GM23248 (cell line): ENCODE measurements around the gene AK9. TPM values are rescaled to one million over a fixed set of nuclear protein-coding genes. Genes with fewer than 3 reads are reported as not detected.

ENCODE experiments used
- DNase-seq: peaks from one replicate; pipeline ENCODE4 v3.0.0-alpha.2; 2015
- H2AFZ ChIP-seq: fragments of 200-600 bp; sonication (generic); 2 replicates; pipeline ENCODE4 v1.6.1; 2016; ENCODE audit warnings: antibody characterized with exemption
- H3F3A ChIP-seq: fragments of 200-600 bp; sonication (generic); 2 replicates; pipeline ENCODE4 v1.6.1; 2016; ENCODE audit warnings: mild to moderate bottlenecking, antibody characterized with exemption, mixed run types; ENCODE audit not compliant: insufficient read depth
- H3K27ac ChIP-seq: fragments of 200-600 bp; sonication (generic); 2 replicates; pipeline ENCODE4 v1.5.1; 2016; ENCODE audit warnings: mild to moderate bottlenecking
- H3K27me3 ChIP-seq: fragments of 200-600 bp; sonication (generic); replicated peaks from 2 replicates; pipeline ENCODE4 v1.6.1; 2016; ENCODE audit warnings: mild to moderate bottlenecking; ENCODE audit not compliant: insufficient read depth
- H3K36me3 ChIP-seq: fragments of 200-600 bp; sonication (generic); 2 replicates; pipeline ENCODE4 v1.6.1; 2016; ENCODE audit warnings: low read depth, mild to moderate bottlenecking
- H3K4me1 ChIP-seq: fragments of 200-600 bp; sonication (generic); 2 replicates; pipeline ENCODE4 v1.6.1; 2016; ENCODE audit warnings: mild to moderate bottlenecking; ENCODE audit not compliant: insufficient read depth
- H3K4me2 ChIP-seq: fragments of 200-600 bp; sonication (generic); one replicate; pipeline ENCODE4 v1.6.1; 2016; ENCODE audit warnings: mild to moderate bottlenecking; ENCODE audit not compliant: unreplicated experiment
- H3K4me3 ChIP-seq: fragments of 200-600 bp; sonication (generic); 2 replicates; pipeline ENCODE4 v1.5.1; 2016; ENCODE audit warnings: mild to moderate bottlenecking
- H3K79me2 ChIP-seq: fragments of 200-600 bp; sonication (generic); 2 replicates; pipeline ENCODE4 v1.6.1; 2016; ENCODE audit warnings: mild to moderate bottlenecking; ENCODE audit not compliant: insufficient read depth
- H3K9ac ChIP-seq: fragments of 200-600 bp; sonication (generic); 2 replicates; pipeline ENCODE4 v1.6.1; 2016; ENCODE audit warnings: mild to moderate bottlenecking
- H3K9me2 ChIP-seq: fragments of 200-600 bp; sonication (generic); 2 replicates; pipeline ENCODE4 v1.6.1; 2016; ENCODE audit warnings: mixed run types, mild to moderate bottlenecking, moderate library complexity; ENCODE audit not compliant: insufficient read depth
- H3K9me3 ChIP-seq: fragments of 200-600 bp; sonication (generic); one replicate; pipeline ENCODE4 v1.6.1; 2017; ENCODE audit warnings: low read depth
- H4K20me1 ChIP-seq: fragments of 200-600 bp; sonication (generic); 2 replicates; pipeline ENCODE4 v1.6.0; 2016; ENCODE audit not compliant: insufficient read depth
- EZH2 ChIP-seq: fragments of 200-600 bp; sonication (generic); IDR thresholded peaks from 2 replicates; pipeline ENCODE4 v1.6.1; 2018; ENCODE audit warnings: antibody characterized with exemption, mild to moderate bottlenecking; ENCODE audit not compliant: insufficient read depth, poor library complexity, severe bottlenecking
- EZH2phosphoT487 ChIP-seq: fragments of 200-600 bp; sonication (generic); IDR thresholded peaks from 2 replicates; pipeline ENCODE4 v1.6.1; 2018; ENCODE audit warnings: antibody characterized with exemption, moderate library complexity, mild to moderate bottlenecking, low read depth; ENCODE audit not compliant: insufficient read depth
- WGBS, 2 experiments: methylation state at CpG; one replicate each; pipeline ENCODE4 v1.1.6; 2015 to 2017; ENCODE audit warnings: low lambda C conversion rate in 2 of 2, low coverage in 1 of 2; ENCODE audit errors: missing lambda C conversion rate in 2 of 2; 5-methylcytosine and 5-hydroxymethylcytosine counted together
- in situ Hi-C: fragments of 300-500 bp; cut with MboI; formaldehyde crosslinking; loops from 2 replicates; pipeline ENCODE4 v1.15.0; 2020
- polyA plus RNA-seq: library from polyadenylated mRNA; unstranded; fragments of >200 nt; fragmentation: Nextera tagmentation; extraction: Ambion mirVana; gene quantifications from 2 replicates; pipeline ENCODE4 v1.2.1, GENCODE V29; 2016
- total RNA-seq: library from RNA; depleted of rRNA; stranded (reverse); fragments of >200 nt; shearing (Covaris generic); gene quantifications from 2 replicates; pipeline ENCODE4 v1.2.3, GENCODE V29; 2014

The AK9 gene
- total and polyA plus RNA-seq, 2 experiments from 2014 or later = 3.6 to 7.2 TPM

- TF ChIP-seq EZH2phosphoT487 = no peak
- TF ChIP-seq EZH2 = no peak
- peak overlapping the region; percentile 91 for H3K9ac ChIP-seq
- peak; percentile 54 for DNase-seq
These were observed 237.2 kb downstream of the AK9 start for GRCh38 chr6:109453594-109454495.

GRCh38 chr6:109453156-109453555 lies 237.8 kb downstream of the AK9 start:
- peaks cover 7% of the 10 kb centered on the region; the same call in 1 of the 2 replicates for H3K36me3 ChIP-seq
- in situ Hi-C loops = no loop called here
- no peaks in the 10 kb centered on the region for H4K20me1 ChIP-seq
- no peak overlapping the region for H3K4me2 ChIP-seq
- H3K27me3 ChIP-seq = no peaks in the 10 kb centered on the region
- no peak overlapping the region for H3K4me3 ChIP-seq
- H3K9me2 ChIP-seq = no peaks in the 10 kb centered on the region
- no peak overlapping the region for H3K27ac ChIP-seq
- H3K79me2 ChIP-seq = peaks cover 18% of the 10 kb centered on the region; the same call in 1 of the 2 replicates
- peaks cover 18% of the 10 kb centered on the region for H3K4me1 ChIP-seq
- no peaks in the 10 kb centered on the region for H3K9me3 ChIP-seq
- no peak for DNase-seq
- H3K9ac ChIP-seq = no peak overlapping the region
- TF ChIP-seq EZH2 = no peak
- WGBS, 2 experiments = 88 to 94% methylated on average over 2 of the region's 2 CpGs
- peaks cover 17% of the 10 kb centered on the region for H3F3A ChIP-seq
- no peak overlapping the region for H2AFZ ChIP-seq

More at GRCh38 chr6:109453594-109454495, 237.2 kb downstream of the AK9 start:
- 82 to 84% methylated on average over 24 to 27 of the region's 27 CpGs for WGBS, 2 experiments
- Histone ChIP-seq H2AFZ (peak overlapping the region; percentile 82), H3K79me2 (peaks cover 18% of the 10 kb centered on the region; the same call in 1 of the 2 replicates), H3K27ac (peak overlapping the region; percentile 41), H3K4me1 (peaks cover 21% of the 10 kb centered on the region), H3K4me3 (peak overlapping the region; percentile 83), H3K27me3 (no peaks in the 10 kb centered on the region), H3K9me2 (no peaks in the 10 kb centered on the region), H3K9me3 (no peaks in the 10 kb centered on the region), H3F3A (peaks cover 18% of the 10 kb centered on the region), H3K4me2 (peak overlapping the region; percentile 63), H4K20me1 (no peaks in the 10 kb centered on the region), H3K36me3 (peaks cover 7% of the 10 kb centered on the region; the same call in 1 of the 2 replicates)
- in situ Hi-C loops = no loop called here

- Histone ChIP-seq H3K9ac (no peak overlapping the region), H3K79me2 (peaks cover 18% of the 10 kb centered on the region; the same call in 1 of the 2 replicates), H3K9me3 (no peaks in the 10 kb centered on the region), H3F3A (peaks cover 8% of the 10 kb centered on the region), H3K27ac (no peak overlapping the region), H4K20me1 (no peaks in the 10 kb centered on the region), H3K4me3 (no peak overlapping the region), H3K27me3 (no peaks in the 10 kb centered on the region), H3K9me2 (no peaks in the 10 kb centered on the region), H3K36me3 (peaks cover 7% of the 10 kb centered on the region; the same call in 1 of the 2 replicates), H3K4me1 (peaks cover 9% of the 10 kb centered on the region), H3K4me2 (no peak overlapping the region), H2AFZ (no peak overlapping the region)
- no peak for DNase-seq
- WGBS, 2 experiments = 98 to 99% methylated on average over 9 of the region's 9 CpGs
- TF ChIP-seq EZH2phosphoT487 = no peak
- TF ChIP-seq EZH2 = no peak
- in situ Hi-C loops = no loop called here
These were observed 238.8 kb downstream of the AK9 start for GRCh38 chr6:109452181-109452580.

GRCh38 chr6:109451376-109451775 lies 239.6 kb downstream of the AK9 start:
- in situ Hi-C loops = no loop called here
- TF ChIP-seq EZH2phosphoT487 = no peak
- TF ChIP-seq EZH2 = no peak
- peaks cover 18% of the 10 kb centered on the region; the same call in 1 of the 2 replicates for H3K79me2 ChIP-seq

More at GRCh38 chr6:109451376-109451775, 239.6 kb downstream of the AK9 start:
- WGBS, 2 experiments = 92 to 98% methylated on average over 7 of the region's 7 CpGs
- Histone ChIP-seq H3K4me3 (no peak overlapping the region), H3K9ac (no peak overlapping the region), H3K4me2 (no peak overlapping the region), H3K27me3 (no peaks in the 10 kb centered on the region), H3K9me2 (no peaks in the 10 kb centered on the region), H3F3A (peaks cover 2% of the 10 kb centered on the region), H3K36me3 (peaks cover 7% of the 10 kb centered on the region; the same call in 1 of the 2 replicates), H3K9me3 (no peaks in the 10 kb centered on the region), H2AFZ (no peak overlapping the region), H3K27ac (no peak overlapping the region), H3K4me1 (peaks cover 8% of the 10 kb centered on the region), H4K20me1 (no peaks in the 10 kb centered on the region)
- DNase-seq = no peak
